Prostate gland (tissue), 2 donors: ENCODE measurements around the gene RRP1B. TPM values are rescaled to one million over a fixed set of nuclear protein-coding genes. Genes with fewer than 3 reads are reported as not detected.

Experiments
- DNase-seq: peaks from one replicate; pipeline ENCODE4 v3.0.0-alpha.2; 2019; ENCODE audit warnings: low spot score
- H3K27ac ChIP-seq, 2 donors: fragments of 200-600 bp; sonication (generic); 2 replicates each; pipeline ENCODE4 v1.5.1; 2017 to 2019
- H3K27me3 ChIP-seq: fragments of 200-600 bp; sonication (generic); replicated peaks from 2 replicates; pipeline ENCODE4 v1.5.1; 2019; ENCODE audit not compliant: insufficient read depth
- H3K36me3 ChIP-seq, 2 donors: fragments of 200-600 bp; sonication (generic); 1 replicate in 1 of 2; 2 replicates in 1 of 2; pipeline versions ENCODE4 v1.5.1 to v1.8.1; 2017 to 2019
- H3K4me1 ChIP-seq: fragments of 200-600 bp; sonication (generic); replicated peaks from 2 replicates; pipeline ENCODE4 v1.5.1; 2019
- H3K4me3 ChIP-seq, 2 donors: fragments of 200-600 bp; sonication (generic); 2 replicates each; pipeline ENCODE4 v1.5.1; 2017 to 2019
- H3K9me3 ChIP-seq: fragments of 200-600 bp; sonication (generic); 2 replicates; pipeline ENCODE4 v1.5.1; 2017
- POLR2A ChIP-seq: fragments of 450-650 bp; IDR thresholded peaks from one replicate; pipeline ENCODE4 v1.6.1; 2016; ENCODE audit warnings: antibody characterized with exemption, mild to moderate bottlenecking
- POLR2AphosphoS5 ChIP-seq: sonication (generic); formaldehyde crosslinking; IDR thresholded peaks from one replicate; pipeline ENCODE4 v1.6.1; 2017; ENCODE audit warnings: antibody characterized with exemption
- WGBS: methylation state at CpG from one replicate; pipeline ENCODE4 v1.1.5; 2018; 5-methylcytosine and 5-hydroxymethylcytosine counted together
- intact Hi-C: fragments of 100-400 bp; cut with DNase I; formaldehyde crosslinking; loops from one replicate; pipeline ENCODE4 v1.14.2; 2022
- total RNA-seq, 2 donors: library from RNA; depleted of rRNA; stranded (reverse); fragments of >200 nt; gene quantifications; one replicate each; pipeline ENCODE4 v1.1.0, GENCODE V29; 2016
- TF ChIP-seq, protein P1 (sequence below), 4 experiments: fragments of 200-600 bp in 2 of 4; fragments of 450-650 bp in 2 of 4; sonication (generic) in 2 of 4; IDR thresholded peaks; 1 replicate in 3 of 4; 2 replicates in 1 of 4; pipeline ENCODE4 v1.5.1; 2016 to 2019; ENCODE audit warnings: antibody characterized with exemption in 4 of 4, mild to moderate bottlenecking in 2 of 4, moderate library complexity in 2 of 4

The RRP1B gene
- total RNA-seq, 2 donors from 2014 or later: 22.7 to 38.3 TPM

DNA sequence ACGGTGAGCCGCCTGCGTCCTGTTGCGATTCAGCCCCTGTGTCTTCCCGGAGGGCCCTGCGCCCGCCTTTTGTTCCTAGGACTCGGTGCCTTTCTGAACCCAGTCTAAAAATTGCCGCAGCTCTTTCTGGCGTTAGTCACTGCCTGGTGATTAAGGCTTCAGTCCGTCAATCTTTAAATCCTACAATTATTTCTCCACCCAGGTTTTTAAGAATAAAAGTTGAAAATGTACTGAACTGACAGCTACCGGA lies 43.4 kb downstream of the RRP1B start:
- intact Hi-C loops: no loop called here
- 67% methylated on average over 12 of the region's 12 CpGs for WGBS

DNA sequence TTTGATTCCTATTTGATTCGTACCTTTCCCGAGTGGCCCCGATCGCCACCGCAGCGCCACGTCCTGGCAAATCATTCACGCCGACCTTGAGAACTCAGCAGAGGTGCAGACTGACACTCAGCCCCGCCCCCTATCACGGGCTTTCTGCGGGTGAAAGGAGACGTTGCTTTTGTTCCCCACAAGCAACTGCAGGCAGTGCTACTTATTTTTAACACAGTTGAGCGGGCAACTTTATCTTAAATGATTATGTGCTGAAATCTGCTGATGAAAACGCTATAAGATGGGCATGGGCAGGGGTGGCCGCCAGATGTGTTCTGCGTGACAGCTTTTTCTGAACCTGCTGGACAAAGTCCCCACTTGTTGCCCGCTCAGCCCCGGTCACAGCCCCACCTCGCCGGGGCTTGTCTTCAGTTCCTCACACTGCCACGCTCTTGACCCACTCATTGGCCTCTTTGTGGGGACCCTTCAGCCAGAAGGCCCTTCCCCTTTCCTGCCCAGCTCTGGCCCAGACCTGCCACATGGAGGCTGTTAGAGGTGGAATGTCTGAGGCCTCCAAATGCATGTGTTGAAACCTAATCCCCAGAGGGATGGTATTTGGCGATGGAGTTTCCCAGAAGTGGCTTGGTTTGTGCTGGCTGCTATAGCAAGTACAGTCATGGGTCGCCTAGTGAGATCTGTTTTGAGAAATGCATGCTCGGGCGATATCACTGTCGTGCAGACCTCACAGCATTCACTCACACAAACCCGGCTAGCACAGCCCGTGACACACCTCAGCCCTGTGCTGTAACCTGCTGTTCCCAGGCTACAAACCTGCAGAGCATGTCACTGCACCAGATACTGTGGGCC lies 43.9 kb downstream of the RRP1B start:
- no peak for DNase-seq
- H3K27ac ChIP-seq: no peak overlapping the region
- no peak overlapping the region for H3K4me3 ChIP-seq
- H3K4me1 ChIP-seq: no peaks in the 10 kb centered on the region
- no peaks in the 10 kb centered on the region for H3K36me3 ChIP-seq
- TF ChIP-seq, protein P1, sequence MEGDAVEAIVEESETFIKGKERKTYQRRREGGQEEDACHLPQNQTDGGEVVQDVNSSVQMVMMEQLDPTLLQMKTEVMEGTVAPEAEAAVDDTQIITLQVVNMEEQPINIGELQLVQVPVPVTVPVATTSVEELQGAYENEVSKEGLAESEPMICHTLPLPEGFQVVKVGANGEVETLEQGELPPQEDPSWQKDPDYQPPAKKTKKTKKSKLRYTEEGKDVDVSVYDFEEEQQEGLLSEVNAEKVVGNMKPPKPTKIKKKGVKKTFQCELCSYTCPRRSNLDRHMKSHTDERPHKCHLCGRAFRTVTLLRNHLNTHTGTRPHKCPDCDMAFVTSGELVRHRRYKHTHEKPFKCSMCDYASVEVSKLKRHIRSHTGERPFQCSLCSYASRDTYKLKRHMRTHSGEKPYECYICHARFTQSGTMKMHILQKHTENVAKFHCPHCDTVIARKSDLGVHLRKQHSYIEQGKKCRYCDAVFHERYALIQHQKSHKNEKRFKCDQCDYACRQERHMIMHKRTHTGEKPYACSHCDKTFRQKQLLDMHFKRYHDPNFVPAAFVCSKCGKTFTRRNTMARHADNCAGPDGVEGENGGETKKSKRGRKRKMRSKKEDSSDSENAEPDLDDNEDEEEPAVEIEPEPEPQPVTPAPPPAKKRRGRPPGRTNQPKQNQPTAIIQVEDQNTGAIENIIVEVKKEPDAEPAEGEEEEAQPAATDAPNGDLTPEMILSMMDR (IDR thresholded peaks at IDR 0.05): no peak
- no peak for TF ChIP-seq POLR2AphosphoS5
- TF ChIP-seq POLR2A: no peak
- WGBS: 52% methylated on average over 29 of the region's 29 CpGs
- no peaks in the 10 kb centered on the region for H3K9me3 ChIP-seq
- no peaks in the 10 kb centered on the region for H3K27me3 ChIP-seq
- intact Hi-C loops: no loop called here

More for the DNA sequence above, 43.4 kb downstream of the RRP1B start:
- Histone ChIP-seq H3K4me3 (no peak overlapping the region), H3K27ac (no peak overlapping the region), H3K36me3 (no peaks in the 10 kb centered on the region), H3K27me3 (no peaks in the 10 kb centered on the region), H3K9me3 (no peaks in the 10 kb centered on the region), H3K4me1 (no peaks in the 10 kb centered on the region)
- DNase-seq: no peak
- TF ChIP-seq, protein P1 (IDR thresholded peaks at IDR 0.05): no peak
- TF ChIP-seq POLR2A (no peak), POLR2AphosphoS5 (no peak)

DNA sequence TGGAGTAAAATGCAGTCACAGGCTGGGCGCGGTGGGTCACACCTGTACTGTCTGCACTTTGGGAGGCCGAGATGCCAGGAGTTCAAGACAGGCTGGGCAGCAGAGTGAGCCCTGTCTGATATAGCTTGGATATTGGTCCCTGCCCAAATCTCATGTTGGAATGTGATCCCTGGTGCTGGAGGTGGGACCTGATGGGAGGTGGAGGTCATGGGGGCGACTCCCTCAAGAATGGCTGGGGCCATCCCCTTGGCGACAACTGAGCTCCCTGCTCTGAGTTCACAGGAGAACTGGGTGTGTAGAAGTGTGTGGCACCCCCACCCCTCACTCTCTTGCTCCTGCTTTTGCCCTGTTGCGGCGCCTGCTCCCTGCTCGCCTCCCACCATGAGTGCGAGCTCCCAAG lies 48.1 kb downstream of the RRP1B start:
- intact Hi-C loops: no loop called here
- Histone ChIP-seq H3K9me3 (no peaks in the 10 kb centered on the region), H3K27ac (no peak overlapping the region), H3K4me1 (no peaks in the 10 kb centered on the region), H3K4me3 (no peak overlapping the region), H3K36me3 (no peaks in the 10 kb centered on the region), H3K27me3 (no peaks in the 10 kb centered on the region)
- WGBS: 95% methylated on average over 9 of the region's 9 CpGs
- DNase-seq: no peak
- TF ChIP-seq, protein P1 (IDR thresholded peaks at IDR 0.05): no peak
- no peak for TF ChIP-seq POLR2A

DNA sequence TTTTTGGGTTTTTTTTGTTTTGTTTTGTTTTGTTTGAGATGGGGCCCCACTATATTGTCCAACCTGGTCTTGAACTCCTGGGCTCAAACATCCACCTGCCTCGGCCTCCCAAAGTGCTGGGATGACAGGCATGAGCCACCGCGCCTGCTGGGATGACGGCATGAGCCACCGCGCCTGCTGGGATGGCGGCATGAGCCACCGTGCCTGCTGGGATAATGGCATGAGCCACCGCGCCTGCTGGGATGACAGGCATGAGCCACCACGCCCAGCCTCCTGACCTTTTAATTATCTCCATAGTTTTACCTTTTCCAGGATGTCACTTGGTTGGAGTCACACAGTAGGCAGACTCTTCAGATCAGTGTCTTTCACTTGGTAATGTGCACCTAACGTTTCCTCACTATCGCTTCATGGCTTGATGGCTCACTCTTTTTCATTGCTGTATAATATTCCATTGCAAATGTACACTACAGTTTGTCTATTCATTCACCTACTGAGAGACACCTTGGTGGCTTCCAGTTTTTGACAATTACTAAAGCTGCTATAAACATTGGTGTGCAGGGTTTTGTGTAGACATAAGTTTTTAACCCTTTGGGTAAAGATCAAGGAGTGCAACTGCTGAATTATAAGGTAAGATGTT lies 49.5 kb downstream of the RRP1B start:
- Histone ChIP-seq H3K27me3 (no peaks in the 10 kb centered on the region), H3K4me1 (no peaks in the 10 kb centered on the region), H3K36me3 (no peaks in the 10 kb centered on the region), H3K4me3 (no peak overlapping the region), H3K27ac (no peak overlapping the region), H3K9me3 (no peaks in the 10 kb centered on the region)
- WGBS: 92% methylated on average over 13 of the region's 13 CpGs
- intact Hi-C loops: no loop called here
- no peak for DNase-seq
- no peak for TF ChIP-seq POLR2A
- TF ChIP-seq, protein P1 (IDR thresholded peaks at IDR 0.05): no peak
- TF ChIP-seq POLR2AphosphoS5: no peak
